ENCODE measurements around the gene SDCCAG8. TPM values are rescaled to one million over a fixed set of nuclear protein-coding genes. Genes with fewer than 3 reads are reported as not detected.

The SDCCAG8 gene
- total and polyA plus RNA-seq, 2 of the 8 experiments (the other 6 are each of a cell fraction or from before 2014, with no cell fraction given): 15.6 to 21.0 TPM

- no peak overlapping the region for H3K14ac ChIP-seq (ENCODE audit: insufficient read length)
- H3K27ac ChIP-seq (ENCODE audit: low read depth, low read length): no peak overlapping the region
- H3K23me2 ChIP-seq (ENCODE audit: low read depth, low read length): no peaks in the 10 kb centered on the region
- H4K91ac ChIP-seq (replicated peaks; ENCODE audit: insufficient read length, low read length): no peak overlapping the region
- no peak overlapping the region for H2BK12ac ChIP-seq (ENCODE audit: low read depth, low read length)
- no peak overlapping the region for H2AFZ ChIP-seq (ENCODE audit: low read length)
- no peak for DNase-seq (ENCODE audit: low read depth in 1 of 2, low spot score in 2 of 2)
- CTCF ChIA-PET (ENCODE audit: partially characterized antibody): interaction anchor here (1.0 to 1.5 kb wide), 2 partner anchors 10 to 66 kb away, joined by 3 to 12 read pairs; no protein-coding TSS in a partner anchor
- no peak for FAIRE-seq
- H2BK120ac ChIP-seq (replicated peaks; ENCODE audit: low read depth, low read length): no peak overlapping the region
- H4K8ac ChIP-seq (ENCODE audit: extremely low read depth, insufficient read depth, low read length): no peak overlapping the region
- H4K20me1 ChIP-seq (replicated peaks in 1 of 2; ENCODE audit: control insufficient read depth in 1 of 2, insufficient read depth in 2 of 2, low read length in 2 of 2): no peaks in the 10 kb centered on the region
- POLR2A ChIA-PET (ENCODE audit: partially characterized antibody): no interaction called here
- H3K79me2 ChIP-seq (ENCODE audit: control insufficient read depth in 1 of 2, insufficient read depth in 2 of 2, low read length in 2 of 2): no peaks in the 10 kb centered on the region
- TF ChIP-seq YY1 (IDR thresholded peaks at IDR 0.05; ENCODE audit: low read depth, low read length) (no peak), CBX8 (IDR thresholded peaks at IDR 0.05; ENCODE audit: borderline replicate concordance, low read depth, low read length) (no peak), KDM1A (IDR thresholded peaks at IDR 0.05; ENCODE audit: borderline replicate concordance, low read length) (peak; percentile 46; the same call in 1 of the 2 replicates)
- H3K56ac ChIP-seq (replicated peaks; ENCODE audit: insufficient read length, low read depth, low read length): no peak overlapping the region
- H2BK5ac ChIP-seq (ENCODE audit: low read depth, low read length): no peak overlapping the region
- no peaks in the 10 kb centered on the region for H3K9me3 ChIP-seq (ENCODE audit: insufficient read depth in 2 of 2, low read depth in 1 of 2, low read length in 1 of 2)
- H3K18ac ChIP-seq (ENCODE audit: extremely low read depth, low read length): no peak overlapping the region
- H2AK5ac ChIP-seq (ENCODE audit: low read depth, low read length): no peak overlapping the region
- no peak overlapping the region for H3K4me2 ChIP-seq (ENCODE audit: insufficient read depth in 1 of 2, low read depth in 2 of 2, low read length in 2 of 2)
- no peak overlapping the region for H3K4ac ChIP-seq (replicated peaks; ENCODE audit: insufficient read length, low read depth, low read length)
- no peak overlapping the region for H3K9ac ChIP-seq (replicated peaks in 1 of 4; ENCODE audit: extremely low read depth in 1 of 4, low read depth in 3 of 4, low read length in 3 of 4)
- H3K36me3 ChIP-seq (ENCODE audit: control insufficient read depth in 2 of 4, insufficient read depth in 4 of 4, low read length in 3 of 4): no peaks in the 10 kb centered on the region
- no peaks in the 10 kb centered on the region for H3K27me3 ChIP-seq (replicated peaks in 1 of 4; ENCODE audit: control insufficient read depth in 3 of 4, extremely low read depth in 1 of 4, insufficient read depth in 3 of 4, low read length in 3 of 4)
- no peak overlapping the region for H2BK20ac ChIP-seq (ENCODE audit: low read length)
- WGBS, 2 experiments (ENCODE audit: extremely low coverage in 1 of 2, insufficient coverage in 1 of 2, insufficient read length in 1 of 2, insufficient replicate concordance in 2 of 2, low coverage in 1 of 2, low lambda C conversion rate in 2 of 2, missing lambda C conversion rate in 1 of 2): 96% methylated on average over 15 of the region's 15 CpGs; no CpG with 5 or more reads in 1 of the 2 experiments
- no peaks in the 10 kb centered on the region for H3K79me1 ChIP-seq (ENCODE audit: low read depth, low read length)
- H3K23ac ChIP-seq (ENCODE audit: insufficient read length): no peak overlapping the region
- no peak overlapping the region for H4K5ac ChIP-seq (ENCODE audit: insufficient read length, low read depth, low read length)
- no peak overlapping the region for H2BK15ac ChIP-seq (ENCODE audit: low read length)
- no peak overlapping the region for H3K4me3 ChIP-seq (ENCODE audit: extremely low read depth in 1 of 4, insufficient read depth in 2 of 4, low read depth in 3 of 4, low read length in 4 of 4)
- peaks cover 0 to 2% (median 0%) of the 10 kb centered on the region in 4 experiments; a peak in 1 of 7 replicates for H3K4me1 ChIP-seq (replicated peaks in 1 of 4; ENCODE audit: control insufficient read depth in 3 of 4, insufficient read depth in 4 of 4, low read length in 3 of 4)
Measured at GRCh38 chr1:243399561-243400155, 143.8 kb downstream of the SDCCAG8 start.

Data from H1 (cell line).